ENCODE results near the gene AMY2B. TPM values are rescaled to one million over a fixed set of nuclear protein-coding genes. Genes with fewer than 3 reads are reported as not detected.

AMY2B gene
- total and polyA plus RNA-seq, 9 of the 15 experiments (the other 6 are each of a cell fraction or from before 2014, with no cell fraction given): 0.22 to 2.0 (median 0.49) TPM

GRCh38 chr1:103525607-103526507, 45.5 kb upstream of the AMY2B start, which contains the start of gene RNPC3 (continued):
- TF ChIP-seq MGA (IDR thresholded peaks at IDR 0.05): peak; percentile 86
- peak; percentile 50 for TF ChIP-seq ASH1L (IDR thresholded peaks at IDR 0.05; ENCODE audit: borderline replicate concordance, low read depth, partially characterized antibody)
- peak; percentile 93 for TF ChIP-seq L3MBTL2 (IDR thresholded peaks at IDR 0.05)
- TF ChIP-seq TAF1 (IDR thresholded peaks at IDR 0.05; ENCODE audit: control insufficient read depth, extremely low read depth, insufficient read depth, low read length, severe bottlenecking): peak; percentile 41
- peak; percentile 69 for TF ChIP-seq SPI1 (IDR thresholded peaks at IDR 0.05; ENCODE audit: borderline replicate concordance, low read depth, low read length)
- no peak for TF ChIP-seq SMAD2 (IDR thresholded peaks at IDR 0.05; ENCODE audit: low read depth, low read length)
- TF ChIP-seq EP400 (IDR thresholded peaks at IDR 0.05): peak; percentile 74
- TF ChIP-seq NRF1 (conservative IDR thresholded peaks at IDR 0.05 in 1 of 2, IDR thresholded peaks at IDR 0.05 in 1 of 2): peak; percentile 89 to 91
- TF ChIP-seq HDAC2 (IDR thresholded peaks at IDR 0.05): 0 out of 2 replicates have a peak, but pooled peaks have one; percentile 50
- peak; percentile 96 for TF ChIP-seq ESRRA (IDR thresholded peaks at IDR 0.05; ENCODE audit: borderline replicate concordance, low read depth)
- TF ChIP-seq MEF2D (tag; conservative IDR thresholded peaks at IDR 0.05; ENCODE audit: low read depth): 0 out of 2 replicates have a peak, but pooled peaks have one; percentile 27
- peak; percentile 58; the same call in 1 of the 2 replicates for TF ChIP-seq POLR2AphosphoS5 (IDR thresholded peaks at IDR 0.05; ENCODE audit: control insufficient read depth, insufficient read depth, low read depth, low read length)
- TF ChIP-seq SAP30 (IDR thresholded peaks at IDR 0.05; ENCODE audit: borderline replicate concordance, insufficient read depth, low read depth, low read length, poor library complexity, severe bottlenecking): peak; percentile 55
- peak; percentile 59 for TF ChIP-seq SMARCA4 (IDR thresholded peaks at IDR 0.05)

All from K562 (cell line).